NT2/D1 (cell line): Measurements from ENCODE around the gene RNF126.

Source experiments
- DNase-seq: peaks from one replicate; pipeline ENCODE4 v3.0.0-alpha.2; 2011; ENCODE audit warnings: low read depth, low spot score
- H3K27me3 ChIP-seq: 2 replicates; pipeline ENCODE4 v1.6.0; 2011; ENCODE audit warnings: mild to moderate bottlenecking; ENCODE audit not compliant: insufficient read length, insufficient read depth
- H3K36me3 ChIP-seq: 2 replicates; pipeline ENCODE4 v1.6.1; 2011; ENCODE audit warnings: mild to moderate bottlenecking, low read length, mixed read lengths; ENCODE audit not compliant: insufficient read depth, insufficient read length
- H3K4me1 ChIP-seq: 2 replicates; pipeline ENCODE4 v1.5.1; 2011; ENCODE audit not compliant: insufficient read depth, insufficient read length
- H3K4me3 ChIP-seq: 2 replicates; pipeline ENCODE4 v1.5.1; 2011; ENCODE audit warnings: low read depth; ENCODE audit not compliant: insufficient read length
- H3K9ac ChIP-seq: 2 replicates; pipeline ENCODE4 v1.6.0; 2011; ENCODE audit warnings: low read depth; ENCODE audit not compliant: insufficient read length
- H3K9me3 ChIP-seq: 2 replicates; pipeline ENCODE4 v1.5.1; 2011; ENCODE audit warnings: mild to moderate bottlenecking, low read length; ENCODE audit not compliant: insufficient read depth
- SUZ12 ChIP-seq: IDR thresholded peaks from 2 replicates; pipeline ENCODE4 v1.6.1; 2011; ENCODE audit not compliant: insufficient read length, insufficient read depth; ENCODE audit errors: extremely low read depth
- YY1 ChIP-seq: IDR thresholded peaks from 2 replicates; pipeline ENCODE4 v1.6.1; 2011; ENCODE audit not compliant: insufficient read length, insufficient read depth
- ZNF274 ChIP-seq: IDR thresholded peaks from 2 replicates; pipeline ENCODE4 v1.6.1; 2011; ENCODE audit warnings: mild to moderate bottlenecking, low read depth, low read length

The RNF126 gene

DNA sequence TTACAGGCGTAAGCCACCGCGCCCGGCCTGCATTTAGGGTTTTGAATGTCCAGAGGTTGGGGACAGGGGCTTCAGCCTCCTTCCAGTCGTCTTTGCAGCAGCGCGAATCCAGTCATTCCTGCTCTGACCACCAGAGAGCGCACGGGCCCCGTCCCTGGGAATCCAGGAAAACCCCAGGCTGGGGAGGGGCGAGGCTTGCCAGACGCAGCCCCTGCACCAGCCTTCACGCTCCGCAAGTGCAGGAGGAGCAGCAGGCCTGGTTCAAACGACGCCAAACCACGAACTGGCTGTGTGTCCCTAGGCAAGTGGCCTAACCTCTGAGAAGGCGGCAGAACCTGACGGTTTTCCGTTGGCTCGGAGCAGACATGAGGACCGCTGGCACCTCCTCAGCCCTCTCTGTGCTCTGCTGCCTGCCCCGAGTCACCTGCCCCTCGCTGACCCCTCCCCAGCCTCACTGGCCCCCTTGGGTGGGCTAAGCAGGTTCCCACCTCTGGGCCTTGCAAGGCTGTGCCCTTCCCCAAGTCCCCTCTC lies 2.0 kb upstream of the RNF126 start:
- peak; percentile 81 for DNase-seq

DNA sequence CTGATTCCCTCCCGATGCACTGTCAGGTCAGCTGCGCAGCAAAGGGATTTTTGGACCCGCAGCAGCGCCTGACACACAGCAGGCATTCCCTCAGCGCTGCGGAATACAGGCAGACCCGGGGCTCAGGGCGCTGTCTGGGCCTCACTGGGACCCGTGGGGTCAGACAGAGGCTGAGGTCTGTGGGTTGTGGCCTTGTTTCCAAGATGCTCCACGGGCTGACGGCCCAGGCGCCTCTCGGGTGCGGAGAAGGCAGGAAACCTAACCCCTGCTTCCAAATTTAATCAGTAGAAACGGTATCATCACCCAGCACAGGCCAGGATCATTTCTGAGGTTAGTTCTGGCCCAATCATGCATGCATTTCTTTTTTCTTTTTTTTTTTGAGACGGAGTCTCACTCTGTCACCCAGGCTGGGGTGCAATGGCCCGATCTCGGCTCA lies 686 bp upstream of the RNF126 start:
- H3K9ac ChIP-seq, result peak overlapping the region; percentile 82

More for the DNA sequence above, 2.0 kb upstream of the RNF126 start:
- Histone ChIP-seq H3K36me3 (peaks cover 22% of the 10 kb centered on the region), H3K27me3 (peaks cover 2% of the 10 kb centered on the region), H3K4me1 (peaks cover 20% of the 10 kb centered on the region), H3K9me3 (peaks cover 14% of the 10 kb centered on the region; the same call in 1 of the 2 replicates), H3K9ac (peak overlapping the region; percentile 79), H3K4me3 (no peak overlapping the region)
- no peak for TF ChIP-seq SUZ12
- TF ChIP-seq ZNF274, result no peak
- no peak for TF ChIP-seq YY1

DNA sequence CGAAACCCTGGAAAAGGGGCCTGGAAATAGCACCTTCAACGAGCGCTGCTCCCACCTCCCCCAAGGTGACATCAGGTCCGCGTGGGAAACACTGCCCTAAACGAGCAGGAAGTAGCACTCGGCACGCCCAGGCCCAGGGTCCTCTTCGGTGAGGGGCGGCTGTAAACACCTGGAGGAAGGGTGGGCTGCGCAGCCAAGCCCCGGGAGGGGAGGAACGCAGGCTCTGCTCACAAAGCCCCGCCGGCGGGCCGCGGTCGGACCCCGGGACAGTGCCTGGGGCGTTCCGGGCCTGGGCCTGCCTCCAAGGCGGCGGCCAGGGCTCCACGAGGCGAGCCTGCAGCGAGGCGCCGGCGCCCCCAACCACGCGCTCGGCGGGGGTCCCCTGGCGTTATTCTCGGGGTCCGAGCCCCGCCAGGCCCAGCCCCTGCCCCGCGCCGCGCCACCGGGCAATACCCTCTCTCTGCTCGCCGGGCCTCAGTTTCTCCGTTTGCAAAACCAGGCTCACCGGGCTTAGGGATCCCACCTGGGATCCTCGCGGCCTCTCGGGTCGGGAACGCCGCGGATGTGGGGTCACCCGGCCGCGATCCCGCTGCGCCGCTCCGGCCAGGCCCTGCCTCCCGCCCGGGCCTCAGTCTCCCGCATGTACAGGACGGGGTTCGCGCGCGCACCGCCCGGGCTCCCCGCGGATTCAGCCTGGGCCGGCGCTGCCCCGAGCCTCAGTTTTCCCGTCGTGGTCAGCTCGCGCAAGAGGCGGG lies 630 bp downstream of the RNF126 start:
- TF ChIP-seq YY1 (no peak), SUZ12 (no peak)
- H3K9me3 ChIP-seq, result peaks cover 11% of the 10 kb centered on the region; the same call in 1 of the 2 replicates
- H3K4me3 ChIP-seq, result peak overlapping the region; percentile 96
- H3K36me3 ChIP-seq, result peaks cover 48% of the 10 kb centered on the region
- H3K27me3 ChIP-seq, result peaks cover 2% of the 10 kb centered on the region
- peak overlapping the region; percentile 99 for H3K9ac ChIP-seq
- no peak for DNase-seq
- peaks cover 36% of the 10 kb centered on the region for H3K4me1 ChIP-seq

More for the DNA sequence above, 686 bp upstream of the RNF126 start:
- no peak for TF ChIP-seq ZNF274
- no peak for TF ChIP-seq SUZ12
- TF ChIP-seq YY1, result no peak
- H3K36me3 ChIP-seq, result peaks cover 34% of the 10 kb centered on the region
- H3K4me3 ChIP-seq, result peak overlapping the region; percentile 59
- H3K4me1 ChIP-seq, result peaks cover 31% of the 10 kb centered on the region
- DNase-seq, result no peak
- H3K27me3 ChIP-seq, result peaks cover 2% of the 10 kb centered on the region
- peaks cover 14% of the 10 kb centered on the region; the same call in 1 of the 2 replicates for H3K9me3 ChIP-seq

DNA sequence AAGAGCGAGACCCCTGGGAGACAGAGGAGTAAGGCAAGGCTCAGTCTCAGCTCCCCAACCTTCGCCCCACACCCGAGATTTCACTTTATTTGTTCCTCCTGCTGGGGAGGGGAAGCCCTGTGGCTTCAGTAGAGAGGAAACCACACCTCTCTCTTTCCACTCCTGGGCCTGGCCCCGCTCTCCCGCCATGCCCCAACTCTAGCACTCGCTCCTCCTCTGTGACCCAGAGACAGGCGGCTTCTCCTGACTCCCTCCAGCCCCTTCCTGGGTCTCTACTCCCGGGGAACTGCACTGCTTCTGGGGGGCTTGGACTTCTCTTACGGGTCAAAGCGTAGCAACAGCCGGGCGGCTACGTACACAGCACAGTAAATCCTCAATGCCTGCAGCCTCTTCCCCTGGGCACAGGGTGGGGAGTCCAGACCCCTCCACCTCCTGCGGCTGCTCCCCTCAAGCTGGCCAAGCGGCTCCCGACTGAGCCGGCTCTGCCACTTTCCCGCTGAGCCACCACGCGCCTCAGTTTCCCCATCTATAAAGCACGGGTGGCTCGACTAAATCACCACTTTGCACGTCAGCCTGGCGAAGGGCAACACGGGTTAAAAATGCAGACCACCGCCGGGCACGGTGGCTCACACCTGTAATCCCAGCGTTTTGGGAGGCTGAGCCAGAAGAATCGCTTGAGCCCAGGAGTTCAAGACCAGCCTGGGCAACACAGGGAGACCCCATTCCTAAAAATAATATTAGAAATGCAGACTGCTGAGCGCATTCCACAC lies 1.4 kb downstream of the RNF126 start:
- Histone ChIP-seq H3K36me3 (peaks cover 54% of the 10 kb centered on the region), H3K9ac (peak overlapping the region; percentile 99), H3K9me3 (peaks cover 8% of the 10 kb centered on the region; the same call in 1 of the 2 replicates), H3K4me1 (peaks cover 40% of the 10 kb centered on the region), H3K27me3 (peaks cover 2% of the 10 kb centered on the region), H3K4me3 (peak overlapping the region; percentile 96)
- TF ChIP-seq SUZ12 (no peak), ZNF274 (no peak), YY1 (no peak)
- DNase-seq, result no peak

DNA sequence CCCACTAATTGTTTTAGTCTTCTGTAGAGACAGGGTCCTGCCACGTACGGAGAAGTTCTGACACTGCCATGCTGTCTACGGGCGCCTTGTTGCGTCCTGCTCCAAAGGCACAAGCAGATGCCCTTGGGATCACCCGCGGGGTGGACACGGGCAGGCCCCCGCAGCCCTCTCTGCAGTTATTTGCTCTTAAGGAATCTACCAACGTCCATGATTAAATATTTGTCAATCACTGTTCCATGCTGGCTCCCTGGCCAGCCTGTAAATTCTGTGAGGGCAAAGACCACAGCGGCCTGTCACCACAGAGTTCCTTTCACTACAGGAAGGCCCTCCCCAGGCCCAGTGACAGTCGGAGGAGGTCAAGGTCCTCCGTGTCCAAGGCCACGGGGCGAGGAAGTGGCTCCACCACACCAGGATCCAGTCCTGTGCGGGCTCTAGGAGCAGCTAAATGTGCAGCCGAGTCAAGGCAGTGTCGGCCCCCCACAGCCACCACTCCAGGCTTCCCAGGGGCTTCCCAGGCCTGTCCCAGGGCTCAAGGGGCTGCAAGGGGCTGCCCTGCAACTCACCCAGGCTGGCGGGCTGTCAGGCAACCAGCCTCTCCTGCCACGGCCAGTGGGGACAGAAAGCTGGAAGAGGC lies 2.1 kb downstream of the RNF126 start:
- Histone ChIP-seq H3K9me3 (peaks cover 8% of the 10 kb centered on the region; the same call in 1 of the 2 replicates), H3K36me3 (peaks cover 57% of the 10 kb centered on the region), H3K27me3 (peaks cover 2% of the 10 kb centered on the region), H3K4me3 (peak overlapping the region; percentile 96), H3K9ac (peak overlapping the region; percentile 99), H3K4me1 (peaks cover 40% of the 10 kb centered on the region)
- TF ChIP-seq SUZ12 (no peak), ZNF274 (no peak), YY1 (no peak)
- DNase-seq, result no peak

DNA sequence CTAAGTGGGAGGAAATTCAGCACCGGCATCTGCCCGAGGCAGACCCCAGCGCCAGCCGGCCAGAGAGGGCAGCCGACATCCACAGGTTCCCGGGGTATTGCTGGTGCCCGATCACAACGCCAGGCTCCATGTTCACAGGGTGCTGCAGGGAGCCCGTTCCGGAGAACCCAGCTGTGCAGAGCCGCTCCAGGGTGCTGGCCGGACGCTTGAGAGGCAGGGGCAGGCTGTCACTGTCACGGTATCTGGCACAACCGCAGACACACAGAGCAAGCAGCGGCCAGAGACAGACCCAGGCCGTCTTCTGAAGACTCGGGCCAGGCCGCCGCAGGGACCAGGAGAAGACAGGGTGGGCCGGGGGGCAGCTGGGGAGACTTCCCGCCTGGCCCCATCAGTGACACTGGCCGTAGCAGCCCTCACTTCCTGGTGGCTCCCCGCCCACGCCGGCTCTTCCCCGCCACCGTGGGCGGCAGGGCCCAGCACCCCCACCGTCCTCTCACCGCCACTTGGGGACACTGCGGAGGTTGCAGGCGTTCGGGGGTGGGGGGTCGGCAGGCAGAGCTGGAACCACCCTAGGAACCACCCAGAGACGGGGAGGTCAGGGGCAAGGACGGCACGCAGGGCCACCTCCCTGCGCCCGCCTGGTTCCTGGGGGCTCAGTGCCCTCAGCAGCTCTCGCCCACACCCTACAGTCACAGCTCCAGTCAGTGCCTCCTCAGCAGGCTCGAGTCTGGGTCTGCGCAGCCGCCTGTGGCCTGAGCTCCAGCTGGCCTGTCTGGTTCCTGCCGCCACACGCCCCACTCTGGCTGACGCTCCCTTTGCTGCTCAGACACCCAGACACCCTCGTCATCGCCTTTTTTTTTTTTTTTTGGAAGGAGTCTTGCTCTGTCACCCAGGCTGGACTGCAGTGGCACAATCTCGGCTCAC lies 3.8 kb downstream of the RNF126 start:
- Histone ChIP-seq H3K9ac (peak overlapping the region; percentile 64), H3K4me1 (peaks cover 44% of the 10 kb centered on the region), H3K9me3 (peaks cover 8% of the 10 kb centered on the region; the same call in 1 of the 2 replicates), H3K27me3 (no peaks in the 10 kb centered on the region), H3K36me3 (peaks cover 73% of the 10 kb centered on the region), H3K4me3 (no peak overlapping the region)
- no peak for DNase-seq
- no peak for TF ChIP-seq SUZ12
- TF ChIP-seq YY1, result no peak
- TF ChIP-seq ZNF274, result no peak
